Fibroblast of lung (primary cell): ENCODE data around the gene DUSP16. TPM values are rescaled to one million over a fixed set of nuclear protein-coding genes. Genes with fewer than 3 reads are reported as not detected.
"Not testable (repeated sequence)": the region's sequence is repeated elsewhere in the genome, so short reads cannot be mapped to it uniquely, and the experiment has no call there.

ENCODE experiments used
- DNase-seq, 2 donors: peaks; one replicate each; pipeline versions ENCODE4 v3.0.0 to v3.0.0-alpha.2; 2010; ENCODE audit warnings: low read depth in 2 of 2
- H2AFZ ChIP-seq: 2 replicates; pipeline ENCODE4 v1.5.1; 2012; ENCODE audit warnings: low read length, control low read depth, inconsistent platforms
- H3K27ac ChIP-seq: 2 replicates; pipeline ENCODE4 v1.5.1; 2011; ENCODE audit warnings: low read length, control low read depth; ENCODE audit not compliant: insufficient read depth
- H3K27me3 ChIP-seq: 2 replicates; pipeline ENCODE4 v1.5.1; 2011; ENCODE audit warnings: mild to moderate bottlenecking, low read length; ENCODE audit not compliant: control insufficient read depth, insufficient read depth
- H3K36me3 ChIP-seq: 2 replicates; pipeline ENCODE4 v1.5.1; 2011; ENCODE audit warnings: low read length; ENCODE audit not compliant: control insufficient read depth, insufficient read depth
- H3K4me1 ChIP-seq: 2 replicates; pipeline ENCODE4 v1.5.1; 2011; ENCODE audit warnings: low read length; ENCODE audit not compliant: control insufficient read depth, insufficient read depth; ENCODE audit errors: extremely low read depth
- H3K4me2 ChIP-seq: 2 replicates; pipeline ENCODE4 v1.5.1; 2011; ENCODE audit warnings: low read length, control low read depth; ENCODE audit not compliant: insufficient read depth; ENCODE audit errors: extremely low read depth
- H3K4me3 ChIP-seq, 4 experiments: fragments of 200-600 bp in 1 of 4; sonication (generic) in 1 of 4; replicated peaks in 1 of 4; 2 replicates each; pipeline ENCODE4 v1.5.1; 2011 to 2016; ENCODE audit warnings: low read length in 4 of 4, low read depth in 3 of 4, mild to moderate bottlenecking in 3 of 4, control low read depth in 2 of 4, inconsistent platforms in 1 of 4, mixed read lengths in 1 of 4; ENCODE audit not compliant: insufficient read depth in 1 of 4; ENCODE audit errors: control extremely low read depth in 1 of 4
- H3K79me2 ChIP-seq: 2 replicates; pipeline ENCODE4 v1.5.1; 2012; ENCODE audit warnings: mild to moderate bottlenecking, low read length, inconsistent platforms; ENCODE audit not compliant: control insufficient read depth, insufficient read depth
- H3K9ac ChIP-seq: 2 replicates; pipeline ENCODE4 v1.5.1; 2011; ENCODE audit warnings: mild to moderate bottlenecking, low read length, control low read depth; ENCODE audit not compliant: insufficient read depth
- H3K9me3 ChIP-seq: 2 replicates; pipeline ENCODE4 v1.5.1; 2012; ENCODE audit warnings: low read depth, low read length; ENCODE audit not compliant: control insufficient read depth, insufficient read depth
- H4K20me1 ChIP-seq: 2 replicates; pipeline ENCODE4 v1.5.1; 2011; ENCODE audit warnings: low read length; ENCODE audit not compliant: control insufficient read depth, insufficient read depth; ENCODE audit errors: extremely low read depth
- EZH2 ChIP-seq: IDR thresholded peaks from 2 replicates; pipeline ENCODE4 v1.5.1; 2012; ENCODE audit warnings: low read length, control low read depth, mild to moderate bottlenecking; ENCODE audit errors: missing control alignments
- polyA plus RNA-seq, 2 donors: library from polyadenylated mRNA; depleted of rRNA in 1 of 2; stranded (reverse) in 1 of 2; unstranded in 1 of 2; fragments of >200 nt; gene quantifications; 2 replicates each; pipeline ENCODE4 v1.2.1, GENCODE V29; 2011 to 2012; ENCODE audit warnings: missing spikeins in 1 of 2
- total RNA-seq: library from RNA; depleted of rRNA; stranded (reverse); fragments of >200 nt; gene quantifications from 2 replicates; pipeline ENCODE4 v1.2.1, GENCODE V29; 2014
- TF ChIP-seq, protein P1 (sequence below), 2 donors: IDR thresholded peaks in 1 of 2; conservative IDR thresholded peaks in 1 of 2; 1 replicate in 1 of 2; 2 replicates in 1 of 2; pipeline ENCODE4 v1.5.1; 2011 to 2012; ENCODE audit warnings: low read length in 2 of 2, control low read depth in 1 of 2, inconsistent platforms in 1 of 2, low read depth in 1 of 2, mild to moderate bottlenecking in 1 of 2

Gene DUSP16
- total and polyA plus RNA-seq, 2 donors (not counting 1 experiment from before 2014, with no cell fraction given): 9.4 to 15.2 TPM

DNA sequence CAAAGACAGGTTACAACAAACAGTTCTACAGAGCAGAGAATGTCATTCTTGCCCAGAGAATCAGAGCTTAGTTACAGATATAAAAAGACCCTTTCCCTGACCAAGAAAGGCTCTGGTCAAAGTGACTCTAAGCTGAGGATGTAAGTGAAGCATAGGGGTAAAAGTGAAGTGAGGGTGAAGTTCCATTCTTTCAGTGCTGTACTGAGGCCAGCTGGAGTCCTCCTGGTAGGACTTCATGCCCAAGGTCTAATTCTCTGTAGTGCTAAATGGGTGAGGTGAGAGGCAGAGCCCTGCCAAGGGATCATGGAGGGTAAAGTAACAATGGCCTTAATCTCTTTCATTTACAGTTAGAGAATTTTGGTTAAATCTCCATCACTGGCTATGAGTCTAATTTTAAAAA lies 38.5 kb downstream of the DUSP16 start:
- Histone ChIP-seq H3K27ac (no peak overlapping the region), H3K9ac (no peak overlapping the region), H2AFZ (no peak overlapping the region), H4K20me1 (no peaks in the 10 kb centered on the region), H3K4me3 (no peak overlapping the region), H3K4me2 (no peak overlapping the region), H3K4me1 (no peaks in the 10 kb centered on the region), H3K27me3 (no peaks in the 10 kb centered on the region), H3K79me2 (no peaks in the 10 kb centered on the region), H3K36me3 (no peaks in the 10 kb centered on the region), H3K9me3 (no peaks in the 10 kb centered on the region)
- TF ChIP-seq, protein P1, sequence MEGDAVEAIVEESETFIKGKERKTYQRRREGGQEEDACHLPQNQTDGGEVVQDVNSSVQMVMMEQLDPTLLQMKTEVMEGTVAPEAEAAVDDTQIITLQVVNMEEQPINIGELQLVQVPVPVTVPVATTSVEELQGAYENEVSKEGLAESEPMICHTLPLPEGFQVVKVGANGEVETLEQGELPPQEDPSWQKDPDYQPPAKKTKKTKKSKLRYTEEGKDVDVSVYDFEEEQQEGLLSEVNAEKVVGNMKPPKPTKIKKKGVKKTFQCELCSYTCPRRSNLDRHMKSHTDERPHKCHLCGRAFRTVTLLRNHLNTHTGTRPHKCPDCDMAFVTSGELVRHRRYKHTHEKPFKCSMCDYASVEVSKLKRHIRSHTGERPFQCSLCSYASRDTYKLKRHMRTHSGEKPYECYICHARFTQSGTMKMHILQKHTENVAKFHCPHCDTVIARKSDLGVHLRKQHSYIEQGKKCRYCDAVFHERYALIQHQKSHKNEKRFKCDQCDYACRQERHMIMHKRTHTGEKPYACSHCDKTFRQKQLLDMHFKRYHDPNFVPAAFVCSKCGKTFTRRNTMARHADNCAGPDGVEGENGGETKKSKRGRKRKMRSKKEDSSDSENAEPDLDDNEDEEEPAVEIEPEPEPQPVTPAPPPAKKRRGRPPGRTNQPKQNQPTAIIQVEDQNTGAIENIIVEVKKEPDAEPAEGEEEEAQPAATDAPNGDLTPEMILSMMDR (conservative IDR thresholded peaks at IDR 0.05 in 1 of 2, IDR thresholded peaks at IDR 0.05 in 1 of 2; ENCODE audit: low read depth in 1 of 2, low read length in 2 of 2): no peak
- no peak for TF ChIP-seq EZH2
- DNase-seq: no peak

DNA sequence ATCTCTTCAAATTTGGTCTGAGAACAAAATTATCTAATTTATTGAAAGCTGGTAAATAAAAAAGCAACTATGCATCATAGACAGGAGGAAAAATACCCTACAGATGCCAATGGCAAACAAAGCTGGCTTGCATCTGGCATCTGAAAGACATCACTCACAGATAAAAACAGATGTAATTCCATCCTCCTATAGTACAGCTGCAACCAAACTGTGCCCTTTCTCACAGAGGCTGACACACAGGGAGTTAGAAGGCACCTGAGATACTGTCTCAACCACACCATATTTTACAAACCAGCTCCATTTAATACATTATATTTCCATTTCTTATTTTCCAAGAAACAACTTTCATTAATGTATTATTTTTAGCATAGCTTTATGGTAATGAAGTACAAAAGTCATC lies 39.4 kb downstream of the DUSP16 start:
- Histone ChIP-seq H3K27me3 (no peaks in the 10 kb centered on the region), H3K79me2 (no peaks in the 10 kb centered on the region), H2AFZ (no peak overlapping the region), H3K4me1 (no peaks in the 10 kb centered on the region), H3K27ac (no peak overlapping the region), H3K36me3 (no peaks in the 10 kb centered on the region), H3K9me3 (no peaks in the 10 kb centered on the region), H3K4me3 (no peak overlapping the region), H4K20me1 (no peaks in the 10 kb centered on the region), H3K4me2 (no peak overlapping the region), H3K9ac (no peak overlapping the region)
- TF ChIP-seq, protein P1 (conservative IDR thresholded peaks at IDR 0.05 in 1 of 2, IDR thresholded peaks at IDR 0.05 in 1 of 2; ENCODE audit: low read depth in 1 of 2, low read length in 2 of 2): no peak
- no peak for TF ChIP-seq EZH2
- DNase-seq: no peak

DNA sequence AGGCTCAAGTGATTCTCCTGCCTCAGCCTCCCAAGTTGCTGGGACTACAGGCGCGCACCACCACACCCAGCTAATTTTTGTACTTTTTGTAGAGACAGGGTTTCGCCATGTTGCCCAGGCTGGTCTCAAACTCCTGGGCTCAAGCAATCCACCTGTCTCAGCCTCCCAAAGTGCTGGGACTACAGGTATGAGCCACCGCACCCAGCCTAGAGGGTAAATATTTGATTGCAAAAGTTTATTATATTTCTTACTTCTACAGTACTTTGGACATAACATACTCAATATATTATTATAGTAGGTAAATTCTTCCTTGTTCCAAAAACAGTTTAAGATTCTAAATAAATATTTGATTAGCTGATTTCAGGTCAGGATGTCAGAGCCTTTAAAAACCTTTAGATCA lies 40.0 kb downstream of the DUSP16 start:
- H3K9ac ChIP-seq, H3K4me1 ChIP-seq, H3K27me3 ChIP-seq, H3K9me3 ChIP-seq, H3K4me3 ChIP-seq, H2AFZ ChIP-seq, DNase-seq, H3K4me2 ChIP-seq, H4K20me1 ChIP-seq, H3K79me2 ChIP-seq, H3K27ac ChIP-seq, H3K36me3 ChIP-seq: not testable (repeated sequence)
